Mononuclear cell (primary cell): ENCODE results near the gene PTPRA. TPM values are rescaled to one million over a fixed set of nuclear protein-coding genes. Genes with fewer than 3 reads are reported as not detected.

Experiments used
- H3K27me3 ChIP-seq: 2 replicates; pipeline ENCODE4 v1.6.0; 2011; ENCODE audit warnings: low read length, control low read depth; ENCODE audit not compliant: insufficient read depth
- H3K4me1 ChIP-seq: 2 replicates; pipeline ENCODE4 v1.5.1; 2011; ENCODE audit warnings: mild to moderate bottlenecking, low read length, control low read depth; ENCODE audit not compliant: insufficient read depth
- H3K4me3 ChIP-seq: 2 replicates; pipeline ENCODE4 v1.5.1; 2011; ENCODE audit warnings: mild to moderate bottlenecking, low read length, moderate library complexity
- H3K9me3 ChIP-seq: 2 replicates; pipeline ENCODE4 v1.5.1; 2011; ENCODE audit warnings: low read depth, mild to moderate bottlenecking, control low read depth, low read length
- total RNA-seq: library from RNA; depleted of rRNA; stranded (reverse); fragments of >200 nt; gene quantifications from one replicate; pipeline ENCODE4 v1.2.3, GENCODE V29; 2012

Gene PTPRA
- total RNA-seq, 1 donor: 148 TPM

GRCh38 chr20:2918096-2919049 is 45.1 kb downstream of the PTPRA start:
- Histone ChIP-seq H3K9me3 (no peaks in the 10 kb centered on the region), H3K4me3 (no peak overlapping the region), H3K27me3 (no peaks in the 10 kb centered on the region), H3K4me1 (peaks cover 34% of the 10 kb centered on the region)

- no peaks in the 10 kb centered on the region for H3K9me3 ChIP-seq
Observed at GRCh38 chr20:2919518-2920245, 46.4 kb downstream of the PTPRA start.

GRCh38 chr20:2920473-2920872 is 47.2 kb downstream of the PTPRA start:
- Histone ChIP-seq H3K4me1 (peaks cover 34% of the 10 kb centered on the region), H3K9me3 (no peaks in the 10 kb centered on the region), H3K27me3 (no peaks in the 10 kb centered on the region), H3K4me3 (no peak overlapping the region)

More at GRCh38 chr20:2919518-2920245, 46.4 kb downstream of the PTPRA start:
- Histone ChIP-seq H3K4me1 (peaks cover 34% of the 10 kb centered on the region), H3K27me3 (no peaks in the 10 kb centered on the region), H3K4me3 (no peak overlapping the region)

- peaks cover 24% of the 10 kb centered on the region for H3K4me1 ChIP-seq
- no peaks in the 10 kb centered on the region for H3K9me3 ChIP-seq
- no peak overlapping the region for H3K4me3 ChIP-seq
- no peaks in the 10 kb centered on the region for H3K27me3 ChIP-seq
Observed at GRCh38 chr20:2921506-2921905, 48.2 kb downstream of the PTPRA start.

- H3K4me3 ChIP-seq: no peak overlapping the region
- H3K4me1 ChIP-seq: peaks cover 9% of the 10 kb centered on the region
- H3K27me3 ChIP-seq: no peaks in the 10 kb centered on the region
- no peaks in the 10 kb centered on the region for H3K9me3 ChIP-seq
Observed at GRCh38 chr20:2922957-2923356, 49.7 kb downstream of the PTPRA start.

GRCh38 chr20:2930538-2930937 is 57.3 kb downstream of the PTPRA start:
- H3K9me3 ChIP-seq: no peaks in the 10 kb centered on the region
- no peak overlapping the region for H3K4me3 ChIP-seq
- H3K4me1 ChIP-seq: no peaks in the 10 kb centered on the region
- no peaks in the 10 kb centered on the region for H3K27me3 ChIP-seq

- no peaks in the 10 kb centered on the region for H3K4me1 ChIP-seq
- no peaks in the 10 kb centered on the region for H3K27me3 ChIP-seq
- H3K9me3 ChIP-seq: no peaks in the 10 kb centered on the region
- H3K4me3 ChIP-seq: no peak overlapping the region
Observed at GRCh38 chr20:2932498-2932897, 59.2 kb downstream of the PTPRA start.

GRCh38 chr20:2937902-2938301 is 64.6 kb downstream of the PTPRA start:
- H3K9me3 ChIP-seq: no peaks in the 10 kb centered on the region
- no peak overlapping the region for H3K4me3 ChIP-seq
- peaks cover 3% of the 10 kb centered on the region for H3K4me1 ChIP-seq
- H3K27me3 ChIP-seq: no peaks in the 10 kb centered on the region

- Histone ChIP-seq H3K4me3 (no peak overlapping the region), H3K4me1 (peaks cover 9% of the 10 kb centered on the region), H3K27me3 (no peaks in the 10 kb centered on the region), H3K9me3 (no peaks in the 10 kb centered on the region)
Observed at GRCh38 chr20:2942439-2942838, 69.2 kb downstream of the PTPRA start.

- no peaks in the 10 kb centered on the region for H3K9me3 ChIP-seq
- H3K4me1 ChIP-seq: peaks cover 6% of the 10 kb centered on the region
Observed at GRCh38 chr20:2946988-2947961, 74.0 kb downstream of the PTPRA start.

GRCh38 chr20:2948968-2949367 is 75.7 kb downstream of the PTPRA start:
- H3K4me3 ChIP-seq: no peak overlapping the region
- no peaks in the 10 kb centered on the region for H3K27me3 ChIP-seq
- peaks cover 6% of the 10 kb centered on the region for H3K4me1 ChIP-seq
- H3K9me3 ChIP-seq: no peaks in the 10 kb centered on the region

More at GRCh38 chr20:2946988-2947961, 74.0 kb downstream of the PTPRA start:
- H3K27me3 ChIP-seq: no peaks in the 10 kb centered on the region
- no peak overlapping the region for H3K4me3 ChIP-seq

GRCh38 chr20:2952766-2953165 is 79.5 kb downstream of the PTPRA start:
- no peaks in the 10 kb centered on the region for H3K27me3 ChIP-seq
- no peaks in the 10 kb centered on the region for H3K4me1 ChIP-seq
- no peaks in the 10 kb centered on the region for H3K9me3 ChIP-seq
- no peak overlapping the region for H3K4me3 ChIP-seq

GRCh38 chr20:2955257-2955970 is 82.1 kb downstream of the PTPRA start:
- H3K4me1 ChIP-seq: no peaks in the 10 kb centered on the region
- H3K9me3 ChIP-seq: no peaks in the 10 kb centered on the region
- H3K4me3 ChIP-seq: no peak overlapping the region
- H3K27me3 ChIP-seq: no peaks in the 10 kb centered on the region

- Histone ChIP-seq H3K4me3 (no peak overlapping the region), H3K27me3 (no peaks in the 10 kb centered on the region), H3K4me1 (no peaks in the 10 kb centered on the region), H3K9me3 (no peaks in the 10 kb centered on the region)
Observed at GRCh38 chr20:2956480-2956879, 83.2 kb downstream of the PTPRA start.
